ENCODE results near the gene OVCH2. TPM values are rescaled to one million over a fixed set of nuclear protein-coding genes. Genes with fewer than 3 reads are reported as not detected.

OVCH2 gene
- total RNA-seq, 2 donors from 2014 or later: not detected

DNA sequence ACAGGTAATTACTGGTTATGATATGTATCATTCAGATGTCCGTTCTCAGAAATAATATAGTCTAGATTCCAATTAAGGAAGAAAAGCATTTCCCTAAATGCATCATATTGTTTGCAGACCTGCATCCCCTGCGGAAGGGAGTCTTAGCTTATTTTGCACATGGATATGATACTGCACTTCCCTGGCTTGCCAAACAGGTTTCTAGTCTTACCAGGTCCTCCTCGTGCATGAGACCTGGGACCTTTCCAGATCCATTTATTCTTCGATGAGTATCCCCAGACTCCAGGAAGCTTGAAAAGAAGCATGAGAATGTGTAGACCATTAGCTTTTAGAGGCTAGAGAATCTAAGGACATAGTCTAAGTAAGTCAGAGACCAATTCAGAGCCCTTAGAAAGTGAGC is 63.5 kb downstream of the OVCH2 start:
- peaks cover 31% of the 10 kb centered on the region for H3K36me3 ChIP-seq
- TF ChIP-seq, protein P1, sequence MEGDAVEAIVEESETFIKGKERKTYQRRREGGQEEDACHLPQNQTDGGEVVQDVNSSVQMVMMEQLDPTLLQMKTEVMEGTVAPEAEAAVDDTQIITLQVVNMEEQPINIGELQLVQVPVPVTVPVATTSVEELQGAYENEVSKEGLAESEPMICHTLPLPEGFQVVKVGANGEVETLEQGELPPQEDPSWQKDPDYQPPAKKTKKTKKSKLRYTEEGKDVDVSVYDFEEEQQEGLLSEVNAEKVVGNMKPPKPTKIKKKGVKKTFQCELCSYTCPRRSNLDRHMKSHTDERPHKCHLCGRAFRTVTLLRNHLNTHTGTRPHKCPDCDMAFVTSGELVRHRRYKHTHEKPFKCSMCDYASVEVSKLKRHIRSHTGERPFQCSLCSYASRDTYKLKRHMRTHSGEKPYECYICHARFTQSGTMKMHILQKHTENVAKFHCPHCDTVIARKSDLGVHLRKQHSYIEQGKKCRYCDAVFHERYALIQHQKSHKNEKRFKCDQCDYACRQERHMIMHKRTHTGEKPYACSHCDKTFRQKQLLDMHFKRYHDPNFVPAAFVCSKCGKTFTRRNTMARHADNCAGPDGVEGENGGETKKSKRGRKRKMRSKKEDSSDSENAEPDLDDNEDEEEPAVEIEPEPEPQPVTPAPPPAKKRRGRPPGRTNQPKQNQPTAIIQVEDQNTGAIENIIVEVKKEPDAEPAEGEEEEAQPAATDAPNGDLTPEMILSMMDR (IDR thresholded peaks at IDR 0.05): no peak
- DNase-seq (ENCODE audit: low spot score): no peak

DNA sequence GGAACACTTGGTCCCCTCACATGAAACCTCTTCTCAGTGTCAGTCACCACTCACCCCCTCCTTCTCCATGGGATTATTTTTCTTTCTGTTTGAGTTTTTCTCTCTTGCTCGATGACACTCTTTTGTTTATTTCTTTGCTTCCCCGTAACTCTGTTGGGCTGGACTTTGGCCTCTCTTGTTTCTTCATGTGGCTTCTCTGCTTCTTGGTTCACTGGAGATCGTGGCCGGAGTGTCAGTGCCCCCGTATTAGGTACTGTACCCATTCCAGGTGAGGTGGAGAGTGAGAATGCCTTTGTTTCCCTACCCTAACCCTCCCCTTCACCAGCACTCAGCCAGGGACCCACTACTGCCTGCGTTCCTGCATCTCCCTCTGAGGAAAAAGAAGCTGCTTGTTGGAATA is 65.5 kb downstream of the OVCH2 start:
- no peaks in the 10 kb centered on the region for H3K27me3 ChIP-seq
- H3K36me3 ChIP-seq: peaks cover 35% of the 10 kb centered on the region
- TF ChIP-seq, protein P1 (IDR thresholded peaks at IDR 0.05): no peak
- H3K4me1 ChIP-seq: peaks cover 0 to 11% of the 10 kb centered on the region in 2 donors
- H3K4me3 ChIP-seq: no peak overlapping the region
- H3K27ac ChIP-seq: no peak overlapping the region
- no peak for DNase-seq (ENCODE audit: low spot score)
- no peaks in the 10 kb centered on the region for H3K9me3 ChIP-seq

More for the DNA sequence above, 63.5 kb downstream of the OVCH2 start:
- H3K4me1 ChIP-seq: peaks cover 0 to 11% of the 10 kb centered on the region in 2 donors
- H3K27me3 ChIP-seq: no peaks in the 10 kb centered on the region
- no peak overlapping the region for H3K4me3 ChIP-seq
- no peak overlapping the region for H3K27ac ChIP-seq
- H3K9me3 ChIP-seq: no peaks in the 10 kb centered on the region

- Histone ChIP-seq H3K4me1 (peaks cover 0 to 11% of the 10 kb centered on the region in 2 donors), H3K4me3 (no peak overlapping the region), H3K27ac (no peak overlapping the region), H3K9me3 (no peaks in the 10 kb centered on the region), H3K36me3 (peaks cover 44% of the 10 kb centered on the region), H3K27me3 (no peaks in the 10 kb centered on the region)
- TF ChIP-seq, protein P1 (IDR thresholded peaks at IDR 0.05): no peak
- DNase-seq (ENCODE audit: low spot score): no peak
Measured at GRCh38 chr11:7639643-7640025, 66.6 kb downstream of the OVCH2 start.

Other genes starting within 250 kb of the OVCH2 start
- gene OLFML1, start 221.0 kb downstream of the OVCH2 start, total RNA-seq: 1 to 10 TPM; 4.6 to 7.7 TPM
- 10 to 100 TPM; 13.0 to 24.0 TPM for gene PPFIBP2, start 192.5 kb downstream of the OVCH2 start, total RNA-seq
- gene CYB5R2, start 33.0 kb downstream of the OVCH2 start, total RNA-seq: 1 to 10 TPM; 1.5 to 4.0 TPM
- not detected for gene OR5P2, start 90.5 kb upstream of the OVCH2 start, total RNA-seq
- not detected for gene OR5P3, start 124.4 kb upstream of the OVCH2 start, total RNA-seq
- not detected for gene OR10A6, start 224.8 kb upstream of the OVCH2 start, total RNA-seq
- not detected for gene OR10A3, start 235.2 kb upstream of the OVCH2 start, total RNA-seq